ENCODE data around the gene NRP2. TPM values are rescaled to one million over a fixed set of nuclear protein-coding genes. Genes with fewer than 3 reads are reported as not detected.

The NRP2 gene
- total RNA-seq, 2 donors from 2014 or later: 9.7 to 21.0 TPM

DNA sequence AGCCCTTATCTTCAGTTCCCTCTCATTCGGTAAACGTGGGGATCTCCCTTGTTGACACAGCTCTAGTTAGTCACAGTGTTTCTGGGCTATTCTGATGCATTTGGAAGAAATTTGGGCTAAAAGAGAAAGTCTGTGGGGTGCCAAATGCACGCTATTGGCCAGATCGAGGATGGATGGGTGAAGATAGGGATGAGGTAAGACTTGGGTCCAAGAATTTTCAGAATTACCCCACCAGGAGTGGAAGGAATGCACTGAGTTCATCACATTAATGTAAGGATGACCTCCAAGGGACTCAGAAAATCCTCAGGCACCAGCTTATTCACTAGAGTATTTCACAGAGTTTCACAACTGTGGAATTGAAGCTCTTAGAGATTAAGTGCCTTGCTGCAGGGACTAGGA is 49.3 kb downstream of the NRP2 start:
- Histone ChIP-seq H3K4me1 (replicated peaks) (peaks cover 11% of the 10 kb centered on the region), H3K36me3 (no peaks in the 10 kb centered on the region), H3K4me3 (no peak overlapping the region), H3K27ac (peak overlapping the region in 1 of 2 donors; percentile 1), H3K27me3 (replicated peaks; ENCODE audit: insufficient read depth) (no peaks in the 10 kb centered on the region), H3K9me3 (no peaks in the 10 kb centered on the region)
- no peak for DNase-seq (ENCODE audit: low spot score)
- WGBS: 63% methylated on average over 4 of the region's 4 CpGs
- intact Hi-C loops (cut with DNase I): loop anchor here (5.0 kb wide), 1 partner anchor 34 kb away; no protein-coding TSS in a partner anchor
- TF ChIP-seq POLR2A (IDR thresholded peaks at IDR 0.05): no peak
- no peak for TF ChIP-seq POLR2AphosphoS5 (IDR thresholded peaks at IDR 0.05)
- TF ChIP-seq, protein P1, sequence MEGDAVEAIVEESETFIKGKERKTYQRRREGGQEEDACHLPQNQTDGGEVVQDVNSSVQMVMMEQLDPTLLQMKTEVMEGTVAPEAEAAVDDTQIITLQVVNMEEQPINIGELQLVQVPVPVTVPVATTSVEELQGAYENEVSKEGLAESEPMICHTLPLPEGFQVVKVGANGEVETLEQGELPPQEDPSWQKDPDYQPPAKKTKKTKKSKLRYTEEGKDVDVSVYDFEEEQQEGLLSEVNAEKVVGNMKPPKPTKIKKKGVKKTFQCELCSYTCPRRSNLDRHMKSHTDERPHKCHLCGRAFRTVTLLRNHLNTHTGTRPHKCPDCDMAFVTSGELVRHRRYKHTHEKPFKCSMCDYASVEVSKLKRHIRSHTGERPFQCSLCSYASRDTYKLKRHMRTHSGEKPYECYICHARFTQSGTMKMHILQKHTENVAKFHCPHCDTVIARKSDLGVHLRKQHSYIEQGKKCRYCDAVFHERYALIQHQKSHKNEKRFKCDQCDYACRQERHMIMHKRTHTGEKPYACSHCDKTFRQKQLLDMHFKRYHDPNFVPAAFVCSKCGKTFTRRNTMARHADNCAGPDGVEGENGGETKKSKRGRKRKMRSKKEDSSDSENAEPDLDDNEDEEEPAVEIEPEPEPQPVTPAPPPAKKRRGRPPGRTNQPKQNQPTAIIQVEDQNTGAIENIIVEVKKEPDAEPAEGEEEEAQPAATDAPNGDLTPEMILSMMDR (IDR thresholded peaks at IDR 0.05): no peak

DNA sequence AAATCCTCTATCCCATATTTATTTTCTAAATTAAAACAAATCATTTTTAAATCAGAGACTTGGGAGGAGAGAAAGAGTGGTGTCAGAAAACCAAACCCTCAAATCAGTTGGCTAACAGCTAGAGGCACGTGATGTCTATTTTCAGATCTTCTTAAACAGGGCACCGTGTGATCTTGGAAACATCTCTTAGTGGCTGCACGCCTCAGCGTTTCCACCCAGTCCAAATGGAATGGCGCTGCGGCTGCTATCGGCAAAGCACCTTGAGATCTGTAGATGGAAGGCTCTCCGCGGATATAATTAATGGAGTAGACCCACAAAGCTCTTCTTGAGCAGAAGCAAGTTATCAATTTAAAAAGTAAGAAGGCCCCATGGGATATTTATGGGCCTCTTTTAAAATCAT is 50.0 kb downstream of the NRP2 start:
- peak; percentile 5 for TF ChIP-seq POLR2AphosphoS5 (IDR thresholded peaks at IDR 0.05)
- no peak for TF ChIP-seq POLR2A (IDR thresholded peaks at IDR 0.05)
- Histone ChIP-seq H3K9me3 (no peaks in the 10 kb centered on the region), H3K27me3 (replicated peaks; ENCODE audit: insufficient read depth) (no peaks in the 10 kb centered on the region), H3K27ac (peak overlapping the region in 1 of 2 donors; percentile 68), H3K4me1 (replicated peaks) (peaks cover 11% of the 10 kb centered on the region), H3K36me3 (no peaks in the 10 kb centered on the region), H3K4me3 (no peak overlapping the region)
- DNase-seq (ENCODE audit: low spot score): no peak
- WGBS: 74% methylated on average over 9 of the region's 9 CpGs
- intact Hi-C loops (cut with DNase I): loop anchor here (5.0 kb wide), 1 partner anchor 35 kb away; no protein-coding TSS in a partner anchor

DNA sequence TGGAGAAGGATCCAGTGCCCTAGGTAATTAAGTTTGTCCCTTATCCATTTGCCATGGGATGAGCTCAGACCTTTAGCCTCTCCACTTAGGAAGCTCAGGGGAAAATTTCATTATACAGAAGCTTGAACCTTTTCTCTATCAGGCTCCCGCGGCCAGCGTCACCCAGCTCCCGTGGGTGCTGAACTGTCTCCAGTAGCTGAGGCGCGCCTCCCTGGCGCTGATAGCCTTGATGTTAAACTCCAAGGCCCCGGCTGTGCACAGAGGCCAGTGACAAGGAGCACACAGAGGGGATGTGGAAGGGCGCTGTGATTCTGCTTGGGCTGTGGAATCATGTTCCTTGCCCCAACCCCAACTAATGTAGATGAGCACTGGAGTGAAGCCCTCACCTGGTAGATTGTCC is 50.8 kb downstream of the NRP2 start:
- Histone ChIP-seq H3K27ac (peak overlapping the region; percentile 46 to 68), H3K4me1 (replicated peaks) (peaks cover 11% of the 10 kb centered on the region), H3K9me3 (no peaks in the 10 kb centered on the region), H3K36me3 (no peaks in the 10 kb centered on the region), H3K4me3 (no peak overlapping the region), H3K27me3 (replicated peaks; ENCODE audit: insufficient read depth) (no peaks in the 10 kb centered on the region)
- DNase-seq (ENCODE audit: low spot score): no peak
- TF ChIP-seq, protein P1 (IDR thresholded peaks at IDR 0.05): no peak
- no peak for TF ChIP-seq POLR2A (IDR thresholded peaks at IDR 0.05)
- 94% methylated on average over 9 of the region's 9 CpGs for WGBS
- intact Hi-C loops (cut with DNase I): loop anchor here (5.0 kb wide), 1 partner anchor 36 kb away; no protein-coding TSS in a partner anchor

DNA sequence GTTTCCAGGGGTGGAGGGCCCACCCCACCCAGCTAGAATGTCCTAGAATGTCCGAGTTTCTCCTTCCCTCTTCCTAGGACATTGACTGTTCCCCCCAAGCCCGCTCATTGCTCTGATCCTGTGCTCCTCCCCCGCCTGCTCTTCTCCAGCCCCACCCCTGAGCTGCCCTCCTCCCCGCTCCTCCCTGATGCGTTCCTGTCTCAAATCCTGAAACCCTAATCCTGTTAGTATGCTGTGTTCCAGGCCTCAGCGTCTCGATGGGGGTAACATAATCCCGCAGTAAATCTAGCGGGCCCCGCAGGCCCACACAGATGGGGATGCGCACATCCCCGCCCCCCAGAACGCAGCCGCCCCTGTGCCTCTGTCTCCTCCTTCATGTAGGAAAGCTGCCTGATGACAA is 51.3 kb downstream of the NRP2 start:
- Histone ChIP-seq H3K4me1 (replicated peaks) (peaks cover 11% of the 10 kb centered on the region), H3K9me3 (no peaks in the 10 kb centered on the region), H3K27me3 (replicated peaks; ENCODE audit: insufficient read depth) (no peaks in the 10 kb centered on the region), H3K4me3 (no peak overlapping the region), H3K27ac (peak overlapping the region; percentile 46 to 68), H3K36me3 (no peaks in the 10 kb centered on the region)
- DNase-seq (ENCODE audit: low spot score): no peak
- intact Hi-C loops (cut with DNase I): loop anchor here (5.0 kb wide), 1 partner anchor 36 kb away; no protein-coding TSS in a partner anchor
- 51% methylated on average over 14 of the region's 14 CpGs for WGBS
- TF ChIP-seq POLR2AphosphoS5 (IDR thresholded peaks at IDR 0.05) (no peak), POLR2A (IDR thresholded peaks at IDR 0.05) (no peak)
- TF ChIP-seq, protein P1 (IDR thresholded peaks at IDR 0.05): no peak

DNA sequence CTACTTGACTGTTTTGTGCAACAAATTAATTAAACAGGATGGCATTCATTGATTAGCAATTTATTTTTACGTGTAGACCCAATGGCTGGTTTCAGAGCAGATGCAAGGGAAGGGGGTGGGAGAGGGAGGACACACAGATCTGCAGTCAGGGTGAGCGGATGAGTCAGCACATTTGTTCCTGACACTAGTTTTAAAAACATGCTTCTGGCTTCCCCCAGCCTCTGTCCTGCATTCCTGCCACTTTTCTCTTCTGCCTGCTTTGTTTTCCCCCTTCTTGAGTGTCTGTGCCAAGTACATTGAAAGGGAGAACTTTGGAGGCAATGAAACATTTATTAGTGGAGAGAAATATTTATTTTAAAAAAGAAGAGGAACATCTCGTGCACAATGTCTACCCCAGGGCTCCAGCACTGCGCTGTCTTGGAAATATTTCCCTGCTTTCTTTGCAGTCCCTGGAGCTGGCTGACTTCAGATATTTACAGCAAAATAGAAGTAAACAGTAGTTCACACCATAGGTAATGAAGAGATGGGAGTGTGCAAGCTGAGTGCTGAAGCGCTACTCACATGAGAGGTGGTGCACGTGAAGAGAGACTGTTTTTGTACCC is 52.2 kb downstream of the NRP2 start:
- intact Hi-C loops (cut with DNase I): loop anchor here (5.0 kb wide), 1 partner anchor 37 kb away; no protein-coding TSS in a partner anchor
- TF ChIP-seq POLR2AphosphoS5 (IDR thresholded peaks at IDR 0.05) (peak; percentile 92), POLR2A (IDR thresholded peaks at IDR 0.05) (no peak)
- TF ChIP-seq, protein P1 (IDR thresholded peaks at IDR 0.05): no peak
- no peaks in the 10 kb centered on the region for H3K9me3 ChIP-seq
- peak overlapping the region; percentile 46 to 68 for H3K27ac ChIP-seq
- no peaks in the 10 kb centered on the region for H3K36me3 ChIP-seq
- no peaks in the 10 kb centered on the region for H3K27me3 ChIP-seq (replicated peaks; ENCODE audit: insufficient read depth)
- WGBS: 27% methylated on average over 6 of the region's 6 CpGs
- no peak overlapping the region for H3K4me3 ChIP-seq
- peak; percentile 74 for DNase-seq (ENCODE audit: low spot score)
- H3K4me1 ChIP-seq (replicated peaks): peaks cover 11% of the 10 kb centered on the region

Data from prostate gland (tissue), 2 donors.